ENCODE data around the gene NDUFS3.

NDUFS3 gene

GRCh38 chr11:47565340-47566148 is 13.3 kb upstream of the NDUFS3 start, which contains the start of gene PTPMT1 (continued):
- TF ChIP-seq PATZ1 (tag by site-specific recombination; IDR thresholded peaks at IDR 0.05) = 0 out of 2 replicates have a peak, but pooled peaks have one; percentile 16
- TF ChIP-seq HOXA7 (CRISPR knock-in tag; IDR thresholded peaks at IDR 0.05; ENCODE audit: borderline replicate concordance) = no peak
- TF ChIP-seq ZNF571 (tag by site-specific recombination; IDR thresholded peaks at IDR 0.05) = no peak
- TF ChIP-seq CTCF (tag by site-specific recombination; IDR thresholded peaks at IDR 0.05) = no peak
- no peak for TF ChIP-seq SCRT1 (tag by site-specific recombination; IDR thresholded peaks at IDR 0.05; ENCODE audit: borderline replicate concordance)
- TF ChIP-seq MYNN (tag by site-specific recombination; IDR thresholded peaks at IDR 0.05; ENCODE audit: borderline replicate concordance) = no peak
- no peak for TF ChIP-seq ZSCAN30 (tag by site-specific recombination; IDR thresholded peaks at IDR 0.05)
- TF ChIP-seq TCF7L2 (IDR thresholded peaks at IDR 0.05; ENCODE audit: borderline replicate concordance, low read depth, low read length) = no peak
- TF ChIP-seq ZNF707 (tag by site-specific recombination; IDR thresholded peaks at IDR 0.05) = no peak
- TF ChIP-seq ZNF629 (tag by site-specific recombination; IDR thresholded peaks at IDR 0.05) = no peak
- TF ChIP-seq KLF8 (tag by site-specific recombination; IDR thresholded peaks at IDR 0.05) = peak; percentile 46; the same call in 1 of the 2 replicates
- TF ChIP-seq PBX3 (CRISPR knock-in tag; IDR thresholded peaks at IDR 0.05) = peak; percentile 90
- TF ChIP-seq ZNF768 (tag by site-specific recombination; IDR thresholded peaks at IDR 0.05) = no peak
- TF ChIP-seq ZBTB21 (tag by site-specific recombination; IDR thresholded peaks at IDR 0.05) = no peak
- no peak for TF ChIP-seq ZNF112 (tag by site-specific recombination; IDR thresholded peaks at IDR 0.05)
- 0 out of 2 replicates have a peak, but pooled peaks have one; percentile 40 for TF ChIP-seq ZNF660 (tag by site-specific recombination; IDR thresholded peaks at IDR 0.05)
- no peak for TF ChIP-seq ZNF585B (tag by site-specific recombination; IDR thresholded peaks at IDR 0.05)
- no peak for TF ChIP-seq ZNF549 (tag by site-specific recombination; IDR thresholded peaks at IDR 0.05)
- TF ChIP-seq KLF1 (tag by site-specific recombination; IDR thresholded peaks at IDR 0.05) = no peak
- TF ChIP-seq ZNF132 (tag by site-specific recombination; IDR thresholded peaks at IDR 0.05; ENCODE audit: borderline replicate concordance) = no peak
- TF ChIP-seq ZSCAN4 (tag by site-specific recombination; IDR thresholded peaks at IDR 0.05) = no peak
- TF ChIP-seq ZNF600 (tag by site-specific recombination; IDR thresholded peaks at IDR 0.05) = no peak
- peak; percentile 19; the same call in 1 of the 2 replicates for TF ChIP-seq ZFHX2 (tag by site-specific recombination; conservative IDR thresholded peaks at IDR 0.05)
- TF ChIP-seq HOXC10 (CRISPR knock-in tag; IDR thresholded peaks at IDR 0.05) = 0 out of 2 replicates have a peak, but pooled peaks have one; percentile 42
- peak; percentile 80 for TF ChIP-seq GLIS1 (tag by site-specific recombination; IDR thresholded peaks at IDR 0.05)
- TF ChIP-seq ZNF544 (tag by site-specific recombination; IDR thresholded peaks at IDR 0.05) = no peak
- no peak for TF ChIP-seq ZNF175 (tag by site-specific recombination; IDR thresholded peaks at IDR 0.05)
- TF ChIP-seq ZNF157 (tag by site-specific recombination; IDR thresholded peaks at IDR 0.05) = no peak
- TF ChIP-seq ZSCAN5A (tag by site-specific recombination; IDR thresholded peaks at IDR 0.05) = no peak
- TF ChIP-seq RBAK (tag by site-specific recombination; IDR thresholded peaks at IDR 0.05) = no peak
- TF ChIP-seq MZF1 (tag by site-specific recombination; IDR thresholded peaks at IDR 0.05; ENCODE audit: borderline replicate concordance) = no peak

All from HEK293 (cell line).